Chondrocyte (in vitro differentiated cells): ENCODE measurements around the gene INA. TPM values are rescaled to one million over a fixed set of nuclear protein-coding genes. Genes with fewer than 3 reads are reported as not detected.

Source experiments
- DNase-seq: peaks from one replicate; pipeline ENCODE4 v3.0.0; 2021; ENCODE audit warnings: mixed read lengths, low spot score
- H3K27ac Mint-ChIP-seq: one replicate; pipeline ENCODE4 v1.8.0; 2021; ENCODE audit warnings: mild to moderate bottlenecking, moderate library complexity, mixed read lengths; ENCODE audit not compliant: unreplicated experiment
- H3K27me3 Mint-ChIP-seq: 2 replicates; pipeline ENCODE4 v1.8.0; 2021; ENCODE audit warnings: low read depth, mixed read lengths
- H3K36me3 Mint-ChIP-seq: 2 replicates; pipeline ENCODE4 v1.8.0; 2021; ENCODE audit warnings: low read depth, mixed read lengths
- H3K4me1 Mint-ChIP-seq: 2 replicates; pipeline ENCODE4 v1.8.0; 2021; ENCODE audit warnings: low read depth, mild to moderate bottlenecking, mixed read lengths
- H3K4me3 Mint-ChIP-seq: one replicate; pipeline ENCODE4 v1.8.0; 2021; ENCODE audit warnings: mild to moderate bottlenecking, moderate library complexity, mixed read lengths; ENCODE audit not compliant: unreplicated experiment
- H3K9me3 Mint-ChIP-seq: 2 replicates; pipeline ENCODE4 v1.8.0; 2021; ENCODE audit warnings: low read depth, mixed read lengths
- CTCF ChIP-seq: fragments of 200-600 bp; sonication (generic); IDR thresholded peaks from 2 replicates; pipeline ENCODE4 v1.5.0; 2021; ENCODE audit warnings: antibody characterized with exemption, mild to moderate bottlenecking, moderate library complexity
- total RNA-seq: library from RNA; stranded (reverse); gene quantifications from 3 replicates; pipeline ENCODE4 v1.2.1, GENCODE V29; 2021

INA gene
- total RNA-seq, 1 donor from 2014 or later: 31.1 TPM

- Mint-ChIP-seq H3K27me3 (no peaks in the 10 kb centered on the region), H3K36me3 (peaks cover 3% of the 10 kb centered on the region)
- TF ChIP-seq CTCF: no peak
Measured at GRCh38 chr10:103259989-103260388, 16.9 kb upstream of the INA start.

GRCh38 chr10:103262229-103262628 is 14.7 kb upstream of the INA start:
- TF ChIP-seq CTCF: no peak
- no peak overlapping the region for H3K27ac Mint-ChIP-seq
- H3K4me1 Mint-ChIP-seq: peaks cover 6% of the 10 kb centered on the region
- peaks cover 6% of the 10 kb centered on the region for H3K27me3 Mint-ChIP-seq
- no peak for DNase-seq
- H3K4me3 Mint-ChIP-seq: no peak overlapping the region
- peaks cover 3% of the 10 kb centered on the region for H3K36me3 Mint-ChIP-seq
- H3K9me3 Mint-ChIP-seq: peaks cover 8% of the 10 kb centered on the region

More at GRCh38 chr10:103259989-103260388, 16.9 kb upstream of the INA start:
- Mint-ChIP-seq H3K4me1 (peaks cover 2% of the 10 kb centered on the region), H3K9me3 (peaks cover 8% of the 10 kb centered on the region), H3K27ac (no peak overlapping the region), H3K4me3 (no peak overlapping the region)
- no peak for DNase-seq

DNA sequence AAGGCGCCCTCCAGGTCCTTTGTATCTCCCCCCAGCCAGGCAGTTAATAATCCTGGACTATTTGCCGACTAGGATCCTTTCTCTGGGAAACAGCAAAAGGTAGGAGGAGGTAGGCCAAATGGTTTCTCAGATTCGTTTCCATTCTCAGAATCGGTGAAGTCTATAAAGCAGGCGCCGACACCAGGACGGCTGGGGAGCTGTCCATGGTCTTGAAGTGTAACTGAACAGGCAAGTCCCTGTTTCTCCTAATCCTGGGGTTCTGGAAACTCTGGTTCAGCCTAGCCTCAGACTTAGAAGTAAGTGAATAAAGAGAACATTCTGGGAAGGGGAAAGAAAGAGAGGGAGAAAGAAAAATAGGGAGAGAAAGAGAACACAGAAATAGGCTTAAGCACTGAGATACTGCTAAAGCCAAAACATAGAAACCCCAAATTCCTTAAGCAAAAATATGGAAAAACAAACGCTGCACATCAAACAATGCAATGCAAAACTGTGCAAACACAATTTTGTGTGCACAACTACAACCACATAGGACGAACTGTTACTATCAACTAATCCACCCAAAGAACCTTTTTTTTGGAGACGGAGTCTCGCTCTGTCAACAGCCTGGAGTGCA is 11.1 kb upstream of the INA start:
- H3K4me3 Mint-ChIP-seq: no peak overlapping the region
- H3K27ac Mint-ChIP-seq: no peak overlapping the region
- H3K9me3 Mint-ChIP-seq: no peaks in the 10 kb centered on the region
- H3K27me3 Mint-ChIP-seq: peaks cover 14% of the 10 kb centered on the region
- peaks cover 6% of the 10 kb centered on the region for H3K4me1 Mint-ChIP-seq
- H3K36me3 Mint-ChIP-seq: no peaks in the 10 kb centered on the region
- no peak for DNase-seq
- TF ChIP-seq CTCF: no peak

DNA sequence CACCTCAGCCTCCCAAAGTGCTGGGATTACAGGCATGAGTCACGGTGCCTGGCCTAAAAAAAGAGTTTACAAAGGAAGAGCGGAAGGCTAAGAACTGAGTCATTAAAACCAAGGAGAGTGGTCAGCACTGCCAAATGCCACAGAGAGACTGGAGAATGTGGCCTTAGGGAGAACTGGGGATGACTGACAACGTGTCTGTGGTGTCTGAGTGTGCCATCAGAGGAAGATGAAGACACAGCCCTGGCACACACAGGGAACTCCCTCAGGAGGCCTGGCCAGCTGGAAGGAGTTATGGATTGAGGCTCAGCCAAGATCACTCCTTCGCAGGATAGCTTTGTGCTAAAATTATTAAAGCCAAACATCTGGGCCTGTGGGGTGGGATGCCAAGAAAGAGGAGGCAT is 3.9 kb upstream of the INA start:
- DNase-seq: no peak
- Mint-ChIP-seq H3K27me3 (peaks cover 7% of the 10 kb centered on the region), H3K4me1 (peaks cover 26% of the 10 kb centered on the region), H3K36me3 (no peaks in the 10 kb centered on the region), H3K4me3 (no peak overlapping the region), H3K9me3 (no peaks in the 10 kb centered on the region), H3K27ac (peak overlapping the region; percentile 90)
- no peak for TF ChIP-seq CTCF

- H3K9me3 Mint-ChIP-seq: no peaks in the 10 kb centered on the region
- H3K4me3 Mint-ChIP-seq: peak overlapping the region; percentile 73
- no peak for DNase-seq
- no peak overlapping the region for H3K27ac Mint-ChIP-seq
- peaks cover 7% of the 10 kb centered on the region for H3K27me3 Mint-ChIP-seq
- no peak for TF ChIP-seq CTCF
- peaks cover 36% of the 10 kb centered on the region for H3K4me1 Mint-ChIP-seq
- H3K36me3 Mint-ChIP-seq: peaks cover 3% of the 10 kb centered on the region
Measured at GRCh38 chr10:103276251-103276895, 565 bp upstream of the INA start.
